HT-29 (cell line): Measurements from ENCODE around the gene ASPHD1. TPM values are rescaled to one million over a fixed set of nuclear protein-coding genes. Genes with fewer than 3 reads are reported as not detected.
"Not testable (repeated sequence)": the region's sequence is repeated elsewhere in the genome, so short reads cannot be mapped to it uniquely, and the experiment has no call there.

Experiments used
- DNase-seq: peaks from one replicate; pipeline ENCODE4 v3.0.0-alpha.2; 2015; ENCODE audit warnings: low spot score
- total RNA-seq: library from RNA; depleted of rRNA; stranded (reverse); fragments of >200 nt; shearing (Covaris generic); gene quantifications from 2 replicates; pipeline ENCODE4 v1.2.3, GENCODE V29; 2014

ASPHD1 gene
- total RNA-seq, 1 experiment from 2014 or later: 24.0 TPM

DNA sequence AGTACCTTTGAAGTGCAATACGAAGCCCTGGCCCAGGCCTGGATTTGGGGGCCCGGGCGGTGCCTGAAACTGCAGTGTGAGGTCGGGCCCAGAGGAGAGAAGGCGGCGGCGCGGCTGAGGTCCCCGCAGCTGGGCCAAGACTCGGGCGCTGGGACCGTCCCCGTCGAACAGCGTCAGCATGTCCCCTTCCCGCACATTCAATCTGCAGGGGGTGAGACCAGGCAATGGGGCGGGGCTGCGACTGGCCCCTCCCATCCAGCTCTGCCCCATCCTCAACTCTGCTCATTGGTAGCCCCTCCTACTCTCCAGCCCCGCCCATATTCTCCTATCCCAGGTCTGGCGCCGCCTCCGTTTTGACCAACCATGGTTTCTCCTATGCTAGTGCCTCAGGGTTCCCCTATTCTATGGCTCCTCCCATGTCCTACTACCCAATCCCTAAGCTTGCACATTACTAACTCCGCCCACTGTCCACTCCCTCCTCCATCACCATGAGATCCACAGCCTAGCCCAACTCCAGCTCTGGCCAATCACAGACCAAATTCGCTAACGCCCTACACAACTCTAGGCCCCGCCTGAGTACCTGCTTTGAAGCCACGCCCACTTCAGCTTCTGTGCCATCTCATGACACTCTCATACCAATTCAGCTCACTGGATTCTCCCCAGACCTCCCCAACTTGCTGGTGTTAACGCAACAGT lies 22.9 kb upstream of the ASPHD1 start:
- DNase-seq: peak; percentile 28

DNA sequence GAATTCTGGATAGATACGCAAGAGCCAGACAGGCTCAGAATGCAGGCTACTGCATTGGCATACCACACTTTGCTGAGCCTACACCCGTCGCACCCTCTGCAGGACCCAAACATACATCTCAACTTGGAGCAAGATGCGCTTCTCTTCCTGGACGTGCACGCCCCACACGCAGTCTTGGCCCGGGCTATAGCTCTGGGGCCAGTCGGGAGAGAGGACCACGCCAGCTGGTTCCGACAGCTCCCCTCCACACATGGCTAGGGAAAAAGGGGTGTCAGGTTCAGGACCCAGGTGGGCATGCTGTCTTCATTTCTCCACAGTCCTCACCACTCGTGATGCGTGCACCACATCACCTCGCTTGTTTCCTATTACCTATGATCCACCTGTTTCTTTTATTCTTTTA lies 22.1 kb upstream of the ASPHD1 start:
- no peak for DNase-seq

GRCh38 chr16:29881050-29881449 lies 19.2 kb upstream of the ASPHD1 start:
- DNase-seq: no peak

- no peak for DNase-seq
These were observed 16.3 kb upstream of the ASPHD1 start for GRCh38 chr16:29883987-29884386.

DNA sequence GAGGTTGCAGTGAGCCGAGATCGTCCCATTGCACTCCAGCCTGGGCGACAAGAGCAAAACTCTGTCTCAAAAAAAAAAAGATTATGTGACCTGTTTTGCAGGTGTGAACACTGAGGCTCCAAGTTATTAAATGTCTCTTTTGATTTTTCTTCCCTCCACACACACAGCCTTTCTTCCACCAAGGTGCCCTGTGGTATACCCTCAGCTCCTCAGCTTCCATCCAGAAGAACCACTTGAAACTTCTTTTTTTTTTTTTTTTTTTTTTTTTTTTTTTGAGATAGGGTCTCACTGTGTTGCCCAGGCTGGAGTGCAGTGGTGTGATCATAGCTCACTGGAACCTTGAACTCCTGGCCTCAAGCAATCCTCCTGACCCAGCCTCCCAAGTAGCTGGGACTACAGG lies 10.9 kb upstream of the ASPHD1 start:
- DNase-seq: not testable (repeated sequence)

GRCh38 chr16:29891525-29892457 lies 8.5 kb upstream of the ASPHD1 start:
- no peak for DNase-seq

DNA sequence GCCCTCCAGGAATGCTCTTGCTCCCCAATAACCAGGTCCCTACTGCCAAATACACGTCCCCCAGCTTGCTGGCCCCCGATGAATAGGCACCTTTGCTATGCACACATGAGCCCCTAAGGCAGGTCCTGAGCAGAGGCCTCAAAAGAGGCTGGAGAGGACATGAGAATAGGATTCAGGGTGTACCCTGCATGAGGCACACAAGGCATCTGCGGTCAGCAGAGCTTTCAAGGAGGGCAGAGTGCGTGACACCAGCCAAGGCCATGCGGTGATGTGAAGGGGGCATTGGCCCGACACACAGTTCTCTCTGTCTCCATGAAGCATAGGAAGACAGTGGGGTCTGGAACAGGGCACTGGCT lies 7.9 kb upstream of the ASPHD1 start:
- no peak for DNase-seq

- no peak for DNase-seq
These were observed 6.7 kb upstream of the ASPHD1 start for GRCh38 chr16:29893553-29893952.

DNA sequence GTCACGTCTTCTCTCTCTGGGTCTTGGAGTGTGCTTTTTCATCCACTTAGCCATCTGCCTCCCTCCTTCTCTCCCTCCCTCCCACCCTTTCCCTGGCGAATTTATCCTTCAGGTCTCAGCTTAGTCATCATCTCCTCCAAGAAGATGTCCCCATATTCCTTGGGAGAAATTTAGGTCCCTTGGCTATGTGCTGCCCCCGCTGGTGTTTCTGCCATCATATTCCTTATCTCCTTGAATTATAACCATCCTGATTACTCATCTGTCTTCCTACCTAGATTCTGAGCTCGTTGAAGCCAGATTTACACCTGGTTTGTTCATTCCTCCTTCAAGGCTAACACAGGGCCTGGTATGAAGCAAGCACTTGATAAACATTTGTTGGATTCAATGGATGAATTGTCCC lies 5.9 kb upstream of the ASPHD1 start:
- DNase-seq: no peak

DNA sequence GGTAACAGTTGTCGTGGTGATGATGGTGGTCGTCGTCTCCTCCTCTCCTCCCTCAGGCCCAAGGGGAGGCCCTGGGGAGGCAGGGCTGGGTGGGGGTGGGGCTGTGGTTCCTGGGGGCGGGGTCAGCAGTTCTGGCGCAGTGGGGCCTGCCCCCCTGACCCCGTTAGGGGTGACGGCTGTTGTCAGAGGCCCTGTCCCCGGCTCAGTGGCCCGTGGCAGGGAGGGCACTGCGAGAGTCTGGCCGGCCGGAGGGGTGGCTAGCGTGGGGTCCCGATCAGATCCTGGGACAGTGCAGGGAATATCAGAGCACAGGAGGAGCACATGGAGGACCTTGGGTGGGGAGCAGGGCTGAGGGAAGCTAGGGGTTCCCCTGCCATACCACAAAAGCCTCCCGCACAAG lies 3.4 kb upstream of the ASPHD1 start:
- DNase-seq: no peak

DNA sequence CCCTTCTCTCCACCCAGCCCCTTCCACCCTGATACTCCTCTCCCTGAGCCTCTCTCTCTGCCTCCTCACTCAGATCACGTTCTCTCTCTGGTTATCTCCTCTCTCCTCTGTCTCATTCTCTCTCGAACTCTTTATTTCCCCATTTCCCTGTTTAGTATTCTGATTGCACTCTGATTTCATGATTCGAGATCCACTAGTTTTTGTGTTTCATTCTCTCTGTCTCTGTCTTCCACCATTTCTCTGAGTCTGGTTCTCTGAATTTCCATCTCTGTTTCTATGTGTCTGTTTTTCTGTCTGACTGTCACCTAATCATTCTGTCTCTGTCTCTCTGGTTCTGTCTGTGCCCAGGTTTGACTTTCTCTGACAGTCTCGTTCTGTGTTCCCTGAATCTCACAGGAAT lies 3.0 kb upstream of the ASPHD1 start:
- DNase-seq: no peak

DNA sequence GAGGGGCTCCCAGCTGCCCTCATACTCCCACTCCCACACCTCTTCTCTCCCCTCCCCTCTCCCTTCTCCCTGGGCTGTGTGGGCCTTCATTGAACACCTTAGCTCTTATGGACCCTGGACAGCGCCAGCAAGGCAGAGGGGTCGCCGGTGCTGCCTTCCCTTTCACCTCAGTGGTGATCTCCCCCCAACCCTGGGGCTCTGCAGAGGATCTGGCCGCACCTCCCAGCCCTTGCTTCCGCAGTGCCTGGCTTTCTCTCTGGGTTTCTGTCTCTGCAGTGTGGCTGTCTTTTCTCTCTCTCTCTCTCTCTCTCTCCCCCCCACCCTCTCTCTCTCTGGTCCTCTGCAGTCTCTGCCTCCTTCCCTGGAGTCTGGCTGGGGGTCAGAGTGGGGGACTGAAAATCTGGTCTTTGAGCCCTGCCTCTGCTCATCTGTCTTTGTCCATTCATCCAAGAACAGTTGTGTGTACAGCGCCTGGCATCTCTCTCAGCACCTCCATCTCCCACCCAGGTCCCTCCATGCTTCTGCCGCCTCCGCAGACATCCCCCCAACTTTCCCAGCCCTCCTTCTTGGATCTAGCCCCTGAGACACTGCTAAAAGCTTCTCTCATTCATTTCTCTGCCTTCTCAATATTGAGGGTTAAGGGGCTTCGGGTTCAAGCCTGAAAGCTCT lies 2.0 kb upstream of the ASPHD1 start:
- no peak for DNase-seq

DNA sequence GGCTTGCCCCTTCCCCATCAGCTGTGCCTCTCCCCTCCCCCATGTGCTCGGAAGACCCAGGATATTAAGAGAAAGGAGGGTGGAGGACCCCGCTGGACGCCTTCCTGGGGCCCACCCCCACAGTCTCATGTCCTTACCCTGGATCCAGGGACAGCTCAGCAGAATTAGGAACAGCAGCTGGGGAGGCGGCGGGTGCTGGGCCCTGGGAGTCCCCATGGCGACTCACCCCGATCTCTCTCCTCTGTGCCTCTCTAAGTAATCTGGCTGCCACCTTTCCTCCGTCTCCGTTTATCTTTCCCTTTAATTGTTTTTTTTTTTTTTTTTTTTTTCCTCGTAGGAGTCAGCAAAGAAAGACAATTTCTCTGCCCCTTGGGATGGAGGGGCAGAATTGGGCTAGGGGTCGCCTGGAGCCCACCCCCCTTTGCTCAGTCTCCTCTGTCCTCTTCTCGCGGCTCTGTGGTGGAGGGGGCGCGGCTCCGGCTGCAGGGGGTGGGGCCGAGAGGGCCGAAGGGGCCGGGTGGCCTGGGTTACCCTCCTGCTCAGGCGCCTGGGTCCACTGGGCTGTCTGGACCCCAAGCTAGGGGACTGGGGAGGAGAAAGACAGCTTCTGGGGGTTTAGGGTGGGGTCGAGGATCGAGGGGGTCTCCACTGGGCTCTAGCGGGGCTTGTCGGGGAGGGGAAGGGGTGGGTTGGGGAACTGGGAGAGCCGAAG lies 1.3 kb upstream of the ASPHD1 start:
- DNase-seq: no peak

- peak; percentile 85 for DNase-seq
These were observed 679 bp upstream of the ASPHD1 start, which contains the start of gene SEZ6L2 for GRCh38 chr16:29899516-29900101. TSS of gene SEZ6L2 (minus strand) at chr16:29899550. CDS start at chr16:29899019, 531 bp downstream.

- DNase-seq: no peak
These were observed 759 bp downstream of the ASPHD1 start for GRCh38 chr16:29900888-29901606.

GRCh38 chr16:29901607-29901945 lies 1.3 kb downstream of the ASPHD1 start:
- no peak for DNase-seq

DNA sequence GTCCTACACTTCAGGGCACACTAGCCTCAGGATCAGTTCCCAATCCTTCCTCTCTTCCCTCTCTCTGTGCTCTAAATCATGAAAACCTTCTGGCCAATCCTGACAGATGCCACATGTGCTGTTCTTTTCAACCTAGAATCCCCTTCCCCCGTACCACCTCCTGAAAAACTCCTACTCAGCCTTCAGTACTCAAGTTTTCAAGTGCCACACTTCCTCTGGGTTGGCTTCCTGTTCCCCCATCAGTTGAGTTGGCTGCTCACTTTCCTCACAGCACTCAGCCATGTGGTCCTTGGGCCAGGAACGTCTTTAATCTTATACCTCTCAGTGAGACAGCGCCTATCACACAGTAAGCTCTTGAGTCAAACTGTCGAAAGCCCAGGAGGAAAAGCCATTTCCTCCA lies 3.3 kb downstream of the ASPHD1 start:
- no peak for DNase-seq

DNA sequence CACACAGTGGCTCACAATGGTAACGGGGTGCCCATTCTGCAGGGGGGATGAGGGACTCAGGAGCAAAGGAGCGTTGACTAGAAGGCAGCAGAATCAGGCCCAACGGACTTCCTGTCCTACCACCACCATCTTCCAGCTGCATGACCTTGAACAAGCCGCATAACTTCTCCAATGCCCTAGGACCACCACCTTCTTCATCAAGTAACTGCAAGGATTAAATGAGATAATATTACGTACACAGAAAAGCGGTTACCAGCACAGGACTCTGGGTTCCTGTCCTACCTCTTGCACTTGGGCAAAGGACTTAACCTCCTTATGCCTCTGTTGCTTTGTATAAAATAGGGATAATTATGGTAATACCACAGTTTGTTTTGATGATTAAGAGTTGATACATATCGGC lies 4.7 kb downstream of the ASPHD1 start:
- no peak for DNase-seq

- DNase-seq: no peak
These were observed 5.4 kb downstream of the ASPHD1 start for GRCh38 chr16:29905668-29906067.

DNA sequence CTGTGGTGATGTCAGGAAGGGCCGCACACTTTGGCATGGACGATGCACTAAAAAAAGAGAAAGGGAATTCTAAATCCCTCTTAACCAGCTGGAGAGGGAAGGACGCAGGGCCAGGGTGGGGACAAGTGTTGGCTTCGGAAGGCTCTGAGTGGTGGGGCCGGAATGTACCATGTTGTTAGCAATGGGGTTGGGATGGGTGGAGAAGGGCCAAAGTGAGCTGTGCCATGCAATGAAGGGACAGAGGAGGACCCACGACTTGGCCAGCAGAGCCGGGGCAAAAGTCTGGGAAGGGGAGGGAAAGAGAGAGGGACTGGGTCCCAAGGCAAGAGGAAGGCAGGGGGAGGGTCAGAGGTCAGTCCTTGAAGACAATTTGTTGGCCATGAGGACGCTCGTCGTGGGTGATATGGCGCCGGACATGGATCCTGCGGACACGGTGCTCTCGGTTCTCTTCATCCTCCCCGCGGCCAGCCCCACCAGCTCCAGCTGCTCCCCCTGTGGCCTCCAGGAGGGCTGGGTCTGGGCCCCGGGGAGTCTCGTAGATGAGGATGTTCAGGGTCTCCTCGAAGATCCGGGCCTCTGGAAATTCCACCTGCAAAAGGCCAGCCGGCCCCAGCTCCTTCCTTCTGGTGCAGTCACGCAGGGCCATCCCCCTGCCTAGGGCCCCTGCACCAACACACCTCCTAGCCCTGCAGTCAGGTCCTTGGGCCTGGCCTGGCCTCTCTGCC lies 6.4 kb downstream of the ASPHD1 start:
- no peak for DNase-seq
